Measurements from ENCODE around the gene ATXN2L.
"Not testable (repeated sequence)": the region's sequence is repeated elsewhere in the genome, so short reads cannot be mapped to it uniquely, and the experiment has no call there.

The ATXN2L gene

GRCh38 chr16:28875134-28876018 lies 52.6 kb downstream of the ATXN2L start:
- Mint-ChIP-seq H3K4me1 (ENCODE audit: low read depth) (peaks cover 4% of the 10 kb centered on the region), H3K36me3 (no peaks in the 10 kb centered on the region), H3K27ac (no peak overlapping the region), H3K27me3 (no peaks in the 10 kb centered on the region), H3K4me3 (no peak overlapping the region), H3K9me3 (ENCODE audit: low read depth) (no peaks in the 10 kb centered on the region)

- H3K27me3 Mint-ChIP-seq, result peaks cover 5% of the 10 kb centered on the region
- H3K4me3 Mint-ChIP-seq, result no peak overlapping the region
- peaks cover 9% of the 10 kb centered on the region for H3K4me1 Mint-ChIP-seq (ENCODE audit: low read depth)
- no peaks in the 10 kb centered on the region for H3K9me3 Mint-ChIP-seq (ENCODE audit: low read depth)
- no peaks in the 10 kb centered on the region for H3K36me3 Mint-ChIP-seq
- no peak overlapping the region for H3K27ac Mint-ChIP-seq
Measured at GRCh38 chr16:28876019-28876659, 53.3 kb downstream of the ATXN2L start.

GRCh38 chr16:28876973-28877654 lies 54.3 kb downstream of the ATXN2L start:
- no peak overlapping the region for H3K27ac Mint-ChIP-seq
- peaks cover 7% of the 10 kb centered on the region for H3K27me3 Mint-ChIP-seq
- no peak overlapping the region for H3K4me3 Mint-ChIP-seq

GRCh38 chr16:28877655-28878000 lies 54.8 kb downstream of the ATXN2L start:
- H3K27ac Mint-ChIP-seq, result no peak overlapping the region
- H3K4me3 Mint-ChIP-seq, result no peak overlapping the region
- H3K4me1 Mint-ChIP-seq (ENCODE audit: low read depth), result peaks cover 9% of the 10 kb centered on the region
- no peaks in the 10 kb centered on the region for H3K9me3 Mint-ChIP-seq (ENCODE audit: low read depth)
- no peaks in the 10 kb centered on the region for H3K36me3 Mint-ChIP-seq
- peaks cover 9% of the 10 kb centered on the region for H3K27me3 Mint-ChIP-seq

More at GRCh38 chr16:28876973-28877654, 54.3 kb downstream of the ATXN2L start:
- H3K36me3 Mint-ChIP-seq, result no peaks in the 10 kb centered on the region
- peaks cover 9% of the 10 kb centered on the region for H3K4me1 Mint-ChIP-seq (ENCODE audit: low read depth)
- H3K9me3 Mint-ChIP-seq (ENCODE audit: low read depth), result no peaks in the 10 kb centered on the region

GRCh38 chr16:28878083-28878926 lies 55.5 kb downstream of the ATXN2L start, which contains the start of gene ATP2A1:
ATP2A1 (plus strand) TSS chr16:28878488; CDS start chr16:28878672, 184 bp downstream.
- Mint-ChIP-seq H3K4me3 (peak within 1 kb of the TSS; percentile 89), H3K4me1 (ENCODE audit: low read depth) (peaks cover 9% of the 10 kb centered on the region), H3K9me3 (ENCODE audit: low read depth) (no peaks in the 10 kb centered on the region), H3K27ac (peak within 1 kb of the TSS; percentile 83), H3K36me3 (no peaks in the 10 kb centered on the region), H3K27me3 (peaks cover 9% of the 10 kb centered on the region)

- Mint-ChIP-seq H3K36me3 (no peaks in the 10 kb centered on the region), H3K27ac (peak overlapping the region; percentile 83), H3K9me3 (ENCODE audit: low read depth) (no peaks in the 10 kb centered on the region), H3K4me3 (peak overlapping the region; percentile 89), H3K4me1 (ENCODE audit: low read depth) (peaks cover 9% of the 10 kb centered on the region), H3K27me3 (peaks cover 10% of the 10 kb centered on the region)
Measured at GRCh38 chr16:28879261-28879840, 56.6 kb downstream of the ATXN2L start.

- H3K4me3 Mint-ChIP-seq, result peak overlapping the region; percentile 89
- H3K9me3 Mint-ChIP-seq (ENCODE audit: low read depth), result no peaks in the 10 kb centered on the region
- H3K27ac Mint-ChIP-seq, result peak overlapping the region; percentile 28
- no peaks in the 10 kb centered on the region for H3K36me3 Mint-ChIP-seq
- peaks cover 10% of the 10 kb centered on the region for H3K27me3 Mint-ChIP-seq
- peaks cover 9% of the 10 kb centered on the region for H3K4me1 Mint-ChIP-seq (ENCODE audit: low read depth)
Measured at GRCh38 chr16:28879841-28880588, 57.2 kb downstream of the ATXN2L start.

- Mint-ChIP-seq H3K27me3 (peaks cover 10% of the 10 kb centered on the region), H3K36me3 (no peaks in the 10 kb centered on the region), H3K4me3 (peak overlapping the region; percentile 89), H3K27ac (peak overlapping the region; percentile 64), H3K9me3 (ENCODE audit: low read depth) (no peaks in the 10 kb centered on the region), H3K4me1 (ENCODE audit: low read depth) (peaks cover 9% of the 10 kb centered on the region)
Measured at GRCh38 chr16:28880589-28880915, 57.8 kb downstream of the ATXN2L start.

GRCh38 chr16:28880955-28881354 lies 58.2 kb downstream of the ATXN2L start:
- H3K4me1 Mint-ChIP-seq (ENCODE audit: low read depth), result peaks cover 9% of the 10 kb centered on the region
- H3K27ac Mint-ChIP-seq, result peak overlapping the region; percentile 64
- peak overlapping the region; percentile 89 for H3K4me3 Mint-ChIP-seq
- no peaks in the 10 kb centered on the region for H3K36me3 Mint-ChIP-seq
- H3K9me3 Mint-ChIP-seq (ENCODE audit: low read depth), result no peaks in the 10 kb centered on the region
- peaks cover 10% of the 10 kb centered on the region for H3K27me3 Mint-ChIP-seq

- peaks cover 10% of the 10 kb centered on the region for H3K27me3 Mint-ChIP-seq
- not testable (repeated sequence) for H3K27ac Mint-ChIP-seq; H3K9me3 Mint-ChIP-seq (ENCODE audit: low read depth)
Measured at GRCh38 chr16:28881565-28881964, 58.8 kb downstream of the ATXN2L start.

GRCh38 chr16:28882551-28883160 lies 59.9 kb downstream of the ATXN2L start:
- peaks cover 10% of the 10 kb centered on the region for H3K27me3 Mint-ChIP-seq
- peaks cover 9% of the 10 kb centered on the region for H3K4me1 Mint-ChIP-seq (ENCODE audit: low read depth)
- H3K27ac Mint-ChIP-seq, result no peak overlapping the region
- no peak overlapping the region for H3K4me3 Mint-ChIP-seq
- H3K9me3 Mint-ChIP-seq (ENCODE audit: low read depth), result no peaks in the 10 kb centered on the region
- no peaks in the 10 kb centered on the region for H3K36me3 Mint-ChIP-seq

More at GRCh38 chr16:28881565-28881964, 58.8 kb downstream of the ATXN2L start:
- not testable (repeated sequence) for H3K36me3 Mint-ChIP-seq; H3K4me1 Mint-ChIP-seq (ENCODE audit: low read depth); H3K4me3 Mint-ChIP-seq

GRCh38 chr16:28883221-28883996 lies 60.6 kb downstream of the ATXN2L start:
- no peak overlapping the region for H3K4me3 Mint-ChIP-seq
- H3K36me3 Mint-ChIP-seq, result no peaks in the 10 kb centered on the region
- peaks cover 10% of the 10 kb centered on the region for H3K27me3 Mint-ChIP-seq
- no peaks in the 10 kb centered on the region for H3K9me3 Mint-ChIP-seq (ENCODE audit: low read depth)
- H3K27ac Mint-ChIP-seq, result no peak overlapping the region
- H3K4me1 Mint-ChIP-seq (ENCODE audit: low read depth), result peaks cover 9% of the 10 kb centered on the region

GRCh38 chr16:28884045-28884444 lies 61.2 kb downstream of the ATXN2L start:
- Mint-ChIP-seq H3K4me1 (ENCODE audit: low read depth) (peaks cover 9% of the 10 kb centered on the region), H3K36me3 (no peaks in the 10 kb centered on the region), H3K4me3 (no peak overlapping the region), H3K9me3 (ENCODE audit: low read depth) (no peaks in the 10 kb centered on the region), H3K27ac (no peak overlapping the region), H3K27me3 (peaks cover 10% of the 10 kb centered on the region)

Measured in activated naive CD8-positive, alpha-beta T cell (primary cell).